Colon (tissue), 2 donors: ENCODE results near the gene PEF1.

Experiments used
- FAIRE-seq: peaks from 2 replicates; lab custom pipeline; 2012; peaks lifted over from hg19 to GRCh38; lab: Jason Lieb, UNC
- donor health status: control.
- donor health status: control.

Gene PEF1

DNA sequence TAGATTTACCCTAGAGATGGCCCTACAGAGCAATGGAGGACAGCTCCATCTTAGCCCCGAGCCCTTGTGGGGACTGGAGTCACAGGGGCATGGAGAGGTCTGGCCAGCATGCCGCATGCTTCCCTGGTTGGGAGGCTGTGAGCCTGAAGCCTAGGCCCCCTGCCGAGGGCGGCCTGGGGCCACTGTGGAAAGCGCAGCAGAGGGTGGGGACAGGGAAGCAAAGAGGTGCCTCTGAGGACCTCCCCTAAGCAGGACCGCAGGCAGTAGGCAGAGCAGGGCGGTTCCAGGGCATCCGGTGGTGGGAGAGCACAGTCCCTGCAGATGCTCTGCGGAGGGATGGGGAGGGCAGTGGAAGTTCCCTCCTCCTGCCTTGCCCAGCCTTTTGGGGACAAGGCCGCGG lies 26.5 kb upstream of the PEF1 start:
- no peak for FAIRE-seq

DNA sequence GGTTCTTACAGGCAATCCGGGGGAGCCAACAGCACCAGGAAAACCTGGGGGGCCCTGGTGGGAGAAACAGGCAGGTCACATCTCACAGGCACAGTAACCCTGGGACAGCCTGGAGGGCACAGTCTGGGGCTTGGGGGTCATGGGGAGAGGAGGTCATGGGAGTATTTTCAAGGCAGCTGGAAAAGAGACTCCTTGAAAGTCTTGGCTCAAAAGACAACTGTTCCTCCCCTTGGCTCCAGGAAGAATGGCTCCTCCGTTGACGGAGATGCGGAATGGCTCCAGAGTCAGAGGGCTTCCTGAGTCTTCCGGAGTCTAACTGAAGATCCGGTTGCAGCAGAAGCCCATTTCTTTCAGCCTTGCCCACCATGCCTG lies 25.9 kb upstream of the PEF1 start:
- FAIRE-seq = no peak

DNA sequence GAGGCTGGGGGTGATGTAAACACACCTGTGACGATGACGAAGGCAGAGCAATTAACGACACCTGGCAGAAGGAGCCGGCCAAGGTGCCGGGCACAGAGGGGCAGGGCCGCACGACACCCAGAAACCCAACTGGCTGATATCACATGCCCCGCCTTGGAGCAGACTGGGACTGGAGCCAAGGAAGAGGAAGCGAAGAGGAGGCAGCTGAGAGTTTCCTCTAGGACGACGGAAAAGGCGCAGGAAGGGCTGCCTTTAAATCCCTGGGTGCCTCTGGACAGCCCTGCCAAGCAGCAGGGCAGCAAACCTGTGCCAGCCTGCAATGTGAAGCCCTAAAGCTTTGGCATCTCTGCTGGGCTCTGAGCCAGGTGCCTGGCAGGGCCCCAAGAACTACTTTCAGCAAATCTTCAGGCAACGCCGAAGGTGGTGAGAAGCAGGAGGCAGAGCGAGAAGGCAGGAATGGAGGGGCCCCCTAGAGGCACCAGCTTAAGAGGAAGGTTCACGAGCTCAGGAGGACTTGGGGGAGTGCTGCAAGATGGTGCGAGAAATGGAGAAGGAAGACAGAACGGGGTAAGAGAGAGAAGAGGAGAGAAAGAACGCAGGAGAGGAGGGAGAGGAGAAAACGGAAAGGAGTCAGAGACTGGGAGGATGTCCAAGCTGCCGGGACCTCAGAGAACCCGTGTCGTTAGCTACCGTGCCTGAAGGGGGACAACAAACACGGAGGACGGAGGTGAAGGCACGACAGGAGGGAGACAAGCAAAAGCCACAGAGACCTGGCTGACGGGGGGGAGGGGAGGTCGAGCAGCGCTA lies 25.3 kb upstream of the PEF1 start:
- FAIRE-seq = no peak

DNA sequence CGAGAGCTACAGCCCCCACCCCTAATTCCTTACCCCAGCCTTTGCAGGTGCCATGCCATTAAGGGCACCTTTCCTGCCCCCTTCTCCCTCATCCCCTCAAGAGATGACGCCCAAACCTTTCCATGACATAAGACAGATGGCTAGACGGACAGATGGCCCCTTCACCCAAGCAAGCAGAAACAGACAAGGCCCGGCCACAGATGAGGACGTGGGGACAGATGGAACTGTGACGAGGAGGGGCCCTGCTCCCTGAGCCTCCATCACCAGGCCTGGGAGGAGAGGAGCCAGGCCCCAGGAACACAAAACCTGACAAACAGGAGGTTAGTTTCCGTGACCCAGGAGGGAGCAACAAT lies 24.7 kb upstream of the PEF1 start:
- FAIRE-seq = no peak

DNA sequence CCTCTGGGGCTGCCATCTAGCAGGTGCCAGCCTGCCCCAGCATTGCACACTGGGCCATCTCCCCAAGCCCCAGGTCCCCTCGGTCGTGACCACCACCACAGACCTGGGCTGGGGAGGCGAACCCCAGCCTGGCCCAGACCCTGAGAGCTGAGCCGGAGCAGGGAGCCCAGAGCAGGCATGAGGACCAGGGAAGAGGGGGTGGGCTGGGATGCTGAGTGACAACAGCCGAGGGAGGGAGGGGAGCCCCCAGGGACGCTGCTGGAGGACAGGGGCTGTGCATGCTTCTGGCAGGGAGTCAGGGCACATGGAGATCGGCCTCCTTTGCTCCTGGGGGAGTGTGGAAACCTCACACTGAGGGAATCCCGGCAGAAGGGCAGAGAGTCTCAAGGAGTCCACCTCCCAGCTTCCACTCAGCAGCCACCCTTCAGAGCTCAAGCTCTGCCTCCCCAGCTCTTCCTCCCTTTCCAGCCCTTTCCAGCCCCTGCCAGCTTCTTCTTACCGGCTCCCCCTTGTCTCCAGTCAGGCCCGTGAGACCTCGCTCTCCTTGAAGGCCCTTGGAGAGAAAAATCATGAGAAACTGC lies 23.7 kb upstream of the PEF1 start:
- no peak for FAIRE-seq

DNA sequence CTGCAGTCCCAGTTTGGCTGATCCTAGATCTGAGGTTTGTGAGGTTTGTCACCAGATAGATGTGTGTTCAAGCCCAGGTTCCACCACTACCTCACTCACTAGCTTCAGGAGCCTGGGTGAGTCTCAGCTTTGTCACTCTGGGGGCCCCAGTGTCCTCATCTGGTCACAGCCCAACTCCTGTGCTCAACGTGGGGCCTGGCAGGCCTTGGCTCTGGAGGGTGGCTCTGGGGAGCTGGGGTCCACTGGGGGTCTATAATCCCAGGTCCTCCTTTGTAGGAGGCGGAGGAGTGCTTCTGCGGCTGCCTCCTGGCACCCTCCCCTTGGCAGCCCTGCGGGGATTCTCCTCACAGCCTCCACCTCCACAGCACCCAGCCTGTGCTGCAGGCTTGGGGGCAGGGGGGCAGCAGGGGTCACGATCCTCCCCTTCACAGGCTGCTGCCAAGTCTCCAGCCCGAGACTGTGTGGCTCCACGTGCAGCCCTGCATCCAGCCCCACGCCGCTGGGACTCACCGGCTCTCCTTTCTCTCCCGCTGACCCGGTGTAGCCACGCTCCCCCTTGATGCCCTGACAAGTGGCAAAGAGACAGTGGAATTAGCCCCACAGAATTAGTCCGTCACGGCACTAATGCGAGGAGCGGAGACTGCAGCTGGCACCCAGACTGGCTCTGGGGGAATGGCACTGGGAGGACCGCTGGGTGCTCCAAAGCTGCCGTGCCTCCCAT lies 22.5 kb upstream of the PEF1 start:
- FAIRE-seq = no peak

DNA sequence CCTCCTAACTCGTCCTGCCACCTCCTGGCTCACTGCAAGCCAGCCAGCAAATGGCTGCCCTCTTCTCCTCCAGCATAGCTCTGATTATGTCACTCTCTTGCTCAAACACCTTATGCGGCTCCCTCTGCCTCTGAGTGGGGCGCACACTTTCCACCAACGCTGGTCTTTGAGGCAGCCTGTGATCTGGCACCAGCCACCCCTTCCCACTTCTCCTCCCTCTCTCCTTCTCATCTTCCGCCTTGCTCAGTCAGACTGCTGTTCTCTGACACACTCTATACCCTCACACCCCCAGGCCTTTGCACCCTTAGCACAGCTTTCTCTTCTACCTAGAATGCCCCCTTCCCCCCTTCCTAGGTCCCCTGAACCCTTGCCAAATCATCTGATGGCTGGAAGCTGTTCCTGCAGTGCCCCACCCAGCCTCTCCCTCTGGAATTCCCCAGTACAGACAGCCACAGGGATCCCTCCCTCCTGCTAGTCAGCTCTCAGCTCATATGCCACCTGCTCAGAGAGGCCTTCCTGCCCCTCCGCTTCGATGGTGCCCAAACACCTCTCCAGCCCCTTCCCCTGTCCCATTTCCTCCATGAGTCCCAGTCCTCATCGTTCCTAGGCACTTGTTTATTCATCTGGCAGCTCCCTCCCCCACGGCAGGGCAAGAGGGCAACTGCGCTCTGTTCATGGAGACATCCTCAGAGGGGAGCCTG lies 21.7 kb upstream of the PEF1 start:
- FAIRE-seq = no peak

DNA sequence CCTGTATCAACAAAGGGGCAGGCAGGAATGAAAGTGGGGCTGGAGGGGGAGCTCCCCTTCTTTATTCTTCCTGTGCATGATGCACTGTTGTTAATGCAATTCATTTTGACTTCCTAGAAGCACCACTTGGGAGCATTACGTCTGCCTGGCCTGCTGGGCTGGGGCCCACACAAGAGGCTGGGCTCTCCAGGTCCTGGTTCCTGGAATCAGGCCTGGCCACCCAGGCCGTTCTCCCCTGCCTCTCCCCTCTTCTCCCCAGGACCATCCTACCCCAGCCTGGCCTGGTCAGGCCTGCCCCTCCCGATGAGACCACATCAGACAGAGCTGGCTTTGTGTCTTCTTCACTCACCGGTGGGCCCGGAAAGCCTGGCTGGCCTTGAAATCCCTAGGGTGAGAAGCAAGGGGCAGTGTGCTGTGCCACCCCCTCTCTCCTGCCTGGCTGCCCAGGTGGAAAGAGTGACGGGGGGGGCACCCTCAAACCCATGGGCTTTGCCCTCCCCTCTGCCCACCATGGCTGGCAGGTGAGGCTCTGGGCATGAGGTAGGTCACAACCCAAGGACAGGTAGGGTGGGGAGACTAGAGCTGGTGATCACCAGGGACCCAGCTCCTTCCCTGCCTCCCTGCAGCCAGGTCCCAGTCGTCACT lies 20.7 kb upstream of the PEF1 start:
- no peak for FAIRE-seq

DNA sequence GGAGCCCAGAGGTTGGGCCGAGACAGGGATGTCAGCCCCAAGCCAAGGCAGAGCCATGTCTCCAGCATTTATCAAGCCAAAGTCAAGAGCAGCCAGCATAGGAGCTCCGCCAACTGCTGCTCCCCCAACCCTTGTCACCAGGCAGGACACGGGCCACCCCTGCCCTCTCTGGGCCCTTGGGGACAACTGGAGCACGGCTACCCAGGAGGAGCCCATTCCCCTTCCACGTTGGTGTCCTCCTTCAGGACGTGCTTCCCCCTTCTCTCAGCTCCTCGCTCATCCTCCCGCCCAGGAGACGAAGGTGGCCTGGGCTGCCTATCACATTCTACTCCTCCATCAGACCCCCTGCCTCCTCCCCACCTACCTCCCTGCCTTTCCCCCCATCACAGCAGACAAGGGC lies 19.9 kb upstream of the PEF1 start:
- FAIRE-seq = no peak

DNA sequence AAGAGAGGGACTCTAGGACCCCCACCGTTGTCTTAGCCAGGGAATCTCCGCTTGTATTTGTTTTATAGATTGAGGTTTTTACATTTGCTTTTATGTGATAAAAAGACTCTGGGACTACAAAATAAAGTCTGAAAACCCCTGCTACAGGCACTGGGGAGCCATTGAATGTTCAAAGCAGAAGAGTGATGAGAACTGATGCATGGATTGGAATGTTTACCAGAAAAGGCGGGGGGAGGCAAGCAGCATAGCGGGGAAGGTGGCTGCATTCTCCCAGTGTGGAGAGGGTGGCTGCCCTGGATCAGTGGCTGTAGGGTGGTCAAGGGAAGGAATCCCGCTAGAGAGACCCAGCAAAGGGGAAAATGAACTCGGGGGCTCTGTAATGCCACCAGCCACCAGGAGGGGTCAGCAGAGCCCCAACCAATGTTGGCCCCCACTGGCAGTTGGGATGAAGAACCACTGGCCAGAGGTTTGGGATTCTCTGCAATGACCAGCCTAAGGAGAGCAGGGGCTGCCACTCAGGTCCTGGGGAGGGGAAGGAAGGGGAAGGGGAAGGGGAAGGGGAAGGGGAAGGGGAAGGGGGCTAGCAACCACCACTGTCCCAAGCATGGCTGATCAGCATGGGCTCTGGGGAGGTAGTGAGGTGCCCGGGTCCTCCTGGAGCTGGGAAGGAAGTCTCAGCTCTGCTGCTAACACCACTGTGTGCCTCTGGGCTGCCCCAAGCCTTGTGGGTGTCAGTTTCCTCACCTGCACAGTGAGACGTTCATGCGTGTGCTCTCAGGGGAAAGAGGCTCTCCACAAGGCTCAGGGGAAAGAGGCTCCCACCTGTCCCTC lies 19.2 kb upstream of the PEF1 start:
- FAIRE-seq = no peak

DNA sequence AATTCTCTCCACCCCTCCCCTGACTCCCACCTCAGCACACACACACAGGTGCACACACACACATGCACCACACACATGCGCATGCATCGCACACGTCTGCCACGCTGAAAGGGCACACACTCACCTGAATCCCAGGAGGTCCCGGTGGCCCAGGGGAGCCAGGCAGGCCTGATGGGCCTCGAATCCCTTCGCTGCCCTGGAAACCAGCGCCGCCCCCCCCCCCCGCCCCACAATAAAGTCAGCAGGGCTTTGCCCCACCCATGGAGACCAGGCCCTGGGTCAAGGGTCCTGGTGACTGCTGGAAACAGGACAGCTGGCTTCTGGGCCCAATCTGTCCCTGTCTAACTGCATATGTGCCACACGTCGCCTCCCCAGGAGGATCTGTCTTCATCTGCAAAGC lies 17.8 kb upstream of the PEF1 start:
- no peak for FAIRE-seq

DNA sequence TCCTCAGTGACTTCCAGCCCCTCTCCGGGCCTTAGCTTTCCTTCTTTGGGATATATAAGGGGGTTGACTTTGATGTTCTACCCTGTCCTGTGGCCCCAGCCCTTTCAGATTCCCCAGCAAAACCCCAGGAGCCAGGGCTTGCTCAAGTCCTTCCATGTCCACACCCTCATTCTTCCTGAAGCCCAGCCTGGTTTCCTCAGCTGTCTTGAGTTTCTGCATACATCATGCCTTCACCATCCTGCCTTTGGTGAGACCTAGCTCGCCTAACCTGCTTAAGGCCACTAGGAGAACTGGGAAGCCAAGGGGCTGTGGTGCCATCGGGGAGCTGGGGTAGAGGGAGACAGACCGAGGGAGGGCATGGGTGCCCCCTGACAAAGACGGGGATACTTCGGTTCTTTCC lies 17.2 kb upstream of the PEF1 start:
- FAIRE-seq = no peak

DNA sequence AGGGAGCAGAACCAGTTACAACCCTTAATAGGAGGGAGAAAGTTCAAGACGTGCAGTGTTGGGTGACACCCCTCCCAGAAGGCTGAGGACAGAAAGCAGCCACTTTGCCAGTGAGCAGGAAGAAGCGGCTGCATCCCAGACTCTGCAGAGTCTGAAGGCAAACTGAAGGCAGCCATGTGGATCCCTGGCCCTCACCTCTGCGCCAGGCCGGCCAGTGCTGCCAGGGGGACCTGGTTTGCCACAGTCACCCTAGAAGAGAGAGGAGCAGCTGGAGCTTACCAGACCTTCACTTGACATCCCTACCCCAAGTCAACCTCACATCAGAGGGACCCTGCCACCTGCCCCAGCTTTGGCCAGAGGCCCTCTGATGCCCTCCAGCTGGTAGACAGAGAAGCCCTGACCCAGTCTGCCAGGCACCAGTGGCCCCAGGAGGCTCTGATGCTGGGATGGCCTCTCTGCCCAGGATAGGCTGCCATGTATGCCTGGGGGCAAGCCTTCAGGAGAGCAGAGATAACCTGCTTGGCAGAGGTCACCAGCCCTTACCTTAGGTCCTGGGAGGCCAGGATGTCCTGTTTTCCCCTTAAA lies 16.3 kb upstream of the PEF1 start:
- no peak for FAIRE-seq

DNA sequence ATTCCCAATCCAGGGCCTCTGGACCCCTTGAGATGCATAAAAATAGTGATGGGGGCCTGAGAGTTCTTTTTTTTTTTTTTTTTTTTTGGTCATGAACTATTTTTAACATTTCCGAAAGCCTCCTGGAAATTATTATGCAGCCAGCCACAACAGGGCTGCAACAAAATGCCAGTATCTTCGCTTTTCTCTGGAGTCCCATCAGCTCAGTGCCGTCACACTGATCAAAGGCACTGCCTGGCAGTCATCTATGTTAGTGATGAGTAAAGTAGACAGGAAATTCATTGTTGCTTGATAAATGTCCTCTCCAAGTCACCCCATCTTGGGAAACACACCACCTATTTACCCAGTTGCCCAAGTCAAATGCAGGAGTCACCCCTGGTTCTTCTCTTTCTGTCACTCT lies 15.2 kb upstream of the PEF1 start:
- FAIRE-seq = no peak

DNA sequence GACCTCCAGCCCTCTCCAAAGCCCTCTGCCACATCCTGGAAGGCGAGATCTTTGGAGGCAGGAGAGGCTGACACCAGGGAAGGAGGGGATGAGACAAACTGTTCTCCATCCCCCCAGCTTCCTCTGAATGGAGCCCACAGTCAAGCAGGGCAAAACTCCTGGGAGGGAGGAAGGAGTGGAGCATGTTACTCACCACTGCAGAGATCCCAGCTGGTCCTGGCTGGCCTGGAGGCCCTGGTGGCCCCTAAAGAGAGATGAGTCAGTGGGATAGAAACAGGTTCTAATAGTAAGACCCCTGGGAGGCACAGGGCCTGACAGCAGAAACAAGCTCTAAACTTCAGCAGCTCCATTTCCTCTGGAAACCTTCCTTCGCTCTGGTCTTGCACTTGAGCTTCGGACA lies 14.0 kb upstream of the PEF1 start:
- no peak for FAIRE-seq

DNA sequence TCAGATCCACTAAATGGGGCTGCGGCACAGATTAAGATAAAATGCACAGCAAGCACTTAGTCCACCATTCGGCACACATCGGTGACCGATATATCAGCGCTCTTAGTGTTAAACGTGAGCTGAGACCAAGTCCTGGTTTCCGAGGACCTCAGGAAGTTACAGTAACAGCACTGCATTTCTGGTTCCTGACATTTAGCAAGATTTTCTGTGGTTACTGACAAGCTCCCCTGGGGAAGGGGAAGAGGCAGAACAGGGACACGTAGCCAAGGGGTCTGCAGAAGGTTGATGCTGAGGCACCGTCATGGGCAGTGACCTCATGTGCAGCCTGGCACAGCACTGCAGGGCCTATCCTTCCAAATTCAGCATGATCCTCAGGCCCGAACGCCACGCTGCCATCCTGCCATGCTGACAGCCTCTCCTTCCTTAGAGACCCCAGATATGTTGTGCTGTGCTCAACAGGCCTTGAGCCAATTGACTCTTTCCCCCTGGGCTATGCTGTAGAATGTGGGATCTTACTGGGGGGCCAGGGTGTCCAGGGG lies 13.4 kb upstream of the PEF1 start:
- FAIRE-seq = no peak

DNA sequence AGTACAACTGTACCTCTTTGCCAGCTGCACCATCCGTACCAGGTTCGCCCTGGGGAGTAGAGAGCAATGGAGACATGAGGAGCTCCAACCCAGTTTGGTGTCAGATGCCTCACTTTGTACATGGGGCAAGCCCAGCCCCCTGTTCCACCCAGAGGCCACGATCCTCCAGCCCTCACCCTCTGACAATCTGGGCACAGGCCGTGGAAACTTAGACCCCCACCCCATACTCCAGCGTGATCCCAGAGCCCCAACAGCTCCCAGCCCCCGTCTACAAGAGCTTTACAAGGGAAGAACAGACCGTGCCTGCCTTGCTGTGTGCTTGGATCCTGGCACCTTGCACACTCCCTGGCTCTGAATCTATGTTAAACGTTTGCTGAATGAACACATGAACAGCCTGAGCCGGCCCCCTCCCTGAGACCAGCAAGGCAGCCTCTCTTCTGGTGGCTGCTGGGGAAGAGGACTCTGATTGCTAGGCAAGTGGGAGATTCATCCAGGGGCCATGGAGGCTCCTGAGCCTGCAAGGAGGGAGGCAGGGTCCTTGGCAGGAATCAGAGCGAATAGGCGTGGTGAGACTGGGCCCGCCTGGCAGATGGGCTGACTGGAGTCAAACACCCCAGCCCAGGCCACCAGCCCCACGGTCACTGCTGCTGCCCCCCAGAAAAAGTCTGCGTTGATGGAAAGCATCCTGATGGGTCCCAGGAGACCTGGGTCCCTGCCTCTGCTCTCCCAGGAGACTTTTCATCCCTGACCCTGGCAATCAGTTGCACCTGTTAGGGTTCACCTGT lies 12.5 kb upstream of the PEF1 start:
- FAIRE-seq = no peak

DNA sequence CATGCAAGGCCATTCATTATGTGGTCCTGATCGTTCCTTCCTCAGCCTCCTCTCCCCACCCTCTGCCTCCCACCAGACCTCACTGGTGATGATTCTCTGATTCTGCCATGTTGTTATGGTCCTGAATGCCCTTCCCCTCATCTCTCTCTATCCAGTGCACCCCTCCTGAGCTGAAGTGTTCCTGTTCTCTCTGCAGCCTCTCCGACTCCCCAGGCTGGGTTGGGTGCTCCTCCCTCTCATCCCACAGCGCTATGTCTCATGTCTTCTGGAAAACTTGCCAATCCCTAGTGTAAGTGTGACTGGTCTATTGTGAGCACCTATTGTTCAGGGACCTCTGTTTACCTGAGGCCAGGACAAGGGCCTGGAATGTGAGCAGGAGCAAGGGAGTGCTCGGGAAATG lies 11.1 kb upstream of the PEF1 start:
- FAIRE-seq = no peak

DNA sequence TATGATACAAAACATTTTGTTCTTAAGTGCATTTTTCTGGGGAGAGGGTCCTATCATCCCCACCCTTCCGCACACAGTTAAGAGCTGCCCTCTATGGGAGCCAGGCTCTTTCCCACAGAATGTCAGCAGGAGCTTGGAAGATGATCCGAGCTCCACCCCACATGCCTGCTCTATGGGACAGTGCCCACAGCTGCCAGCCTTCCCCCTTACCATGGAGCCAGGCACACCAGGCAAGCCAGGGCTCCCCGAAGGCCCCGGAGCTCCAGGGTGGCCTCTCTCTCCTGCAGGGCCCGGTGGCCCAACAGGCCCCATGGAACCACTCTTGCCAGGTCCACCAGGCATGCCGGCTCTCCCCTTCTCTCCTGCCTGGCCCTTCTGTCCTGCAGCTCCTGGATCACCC lies 10.4 kb upstream of the PEF1 start:
- FAIRE-seq = no peak

DNA sequence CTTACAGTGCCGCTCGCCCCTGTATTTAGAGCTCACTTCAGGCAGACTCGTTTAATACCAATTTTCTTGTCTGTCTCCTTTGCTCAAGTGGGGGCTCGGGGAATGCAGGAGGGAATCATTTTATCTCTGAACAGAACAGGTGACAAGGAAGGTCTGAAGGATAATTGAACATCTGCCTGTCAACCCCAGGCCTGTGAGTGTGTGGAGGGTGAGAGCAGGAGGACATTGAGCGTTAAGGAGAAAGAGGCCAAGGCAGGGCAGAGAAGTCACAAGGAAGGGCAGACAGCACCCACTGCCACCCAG lies 9.7 kb upstream of the PEF1 start:
- FAIRE-seq = no peak
